K562 (cell line): ENCODE measurements around the gene PRUNE1. TPM values are rescaled to one million over a fixed set of nuclear protein-coding genes. Genes with fewer than 3 reads are reported as not detected.

ENCODE experiments used
- ARNT ChIP-seq, 2 experiments: fragments of 450-650 bp; IDR thresholded peaks; 2 replicates each; pipeline ENCODE4 v1.6.1; 2016; ENCODE audit warnings: mild to moderate bottlenecking in 1 of 2
- HCFC1 ChIP-seq: IDR thresholded peaks from 2 replicates; pipeline ENCODE4 v1.6.1; 2012; ENCODE audit warnings: low read depth, low read length, improper control_type of control experiment
- KAT2B ChIP-seq: IDR thresholded peaks from one replicate; pipeline ENCODE4 v1.6.1; 2012; ENCODE audit warnings: low read depth, mild to moderate bottlenecking, control low read depth, inconsistent platforms, low read length, moderate library complexity
- NFRKB ChIP-seq: fragments of 450-650 bp; IDR thresholded peaks from 2 replicates; pipeline ENCODE4 v1.6.1; 2016; ENCODE audit warnings: low read depth
- OTX1 ChIP-seq: fragments of 450-650 bp; formaldehyde crosslinking; IDR thresholded peaks from 2 replicates; pipeline ENCODE4 v1.4.0; 2022; ENCODE audit warnings: mild to moderate bottlenecking
- POLR3A ChIP-seq: IDR thresholded peaks from 2 replicates; pipeline ENCODE4 v1.6.1; 2011; ENCODE audit warnings: borderline replicate concordance, mild to moderate bottlenecking, moderate library complexity; ENCODE audit not compliant: insufficient read length, insufficient read depth; ENCODE audit errors: extremely low read depth
- RBM15 ChIP-seq: fragments of 200-400 bp; formaldehyde crosslinking; IDR thresholded peaks from 2 replicates; pipeline ENCODE4 v1.6.1; 2018; ENCODE audit warnings: mild to moderate bottlenecking, low read length, moderate library complexity; ENCODE audit not compliant: insufficient read depth
- RBM25 ChIP-seq: fragments of 200-400 bp; formaldehyde crosslinking; IDR thresholded peaks from 2 replicates; pipeline ENCODE4 v1.6.1; 2018; ENCODE audit warnings: low read length, low read depth, moderate library complexity; ENCODE audit not compliant: severe bottlenecking
- SIRT6 ChIP-seq: IDR thresholded peaks from one replicate; pipeline ENCODE4 v1.6.1; 2012; ENCODE audit warnings: low read depth, mild to moderate bottlenecking, control low read depth, inconsistent platforms, low read length, moderate library complexity
- SUPT5H ChIP-seq: fragments of 450-650 bp; IDR thresholded peaks from 2 replicates; pipeline ENCODE4 v1.6.1; 2016
- TAL1 ChIP-seq: fragments of 450-650 bp; IDR thresholded peaks from 2 replicates; pipeline ENCODE4 v1.6.1; 2016; ENCODE audit warnings: mild to moderate bottlenecking
- TFAM ChIP-seq: fragments of 250-450 bp; sonication (Bioruptor Pico); conservative IDR thresholded peaks from 2 replicates; pipeline ENCODE4 v1.5.0; 2021; ENCODE audit warnings: mild to moderate bottlenecking, moderate library complexity
- TSC22D4 ChIP-seq: fragments of 450-650 bp; IDR thresholded peaks from 2 replicates; pipeline ENCODE4 v1.6.1; 2016; ENCODE audit warnings: missing genetic modification characterization, missing biosample characterization, control low read depth
- ZNF121 ChIP-seq: sonication (generic); formaldehyde crosslinking; conservative IDR thresholded peaks from 2 replicates; pipeline ENCODE4 v1.8.0; 2022; ENCODE audit warnings: missing genetic modification reagents
- ZNF165 ChIP-seq: fragments of 250-450 bp; sonication (Bioruptor Pico); IDR thresholded peaks from 2 replicates; pipeline ENCODE4 v1.4.0; 2020; ENCODE audit warnings: borderline replicate concordance
- ZNF586 ChIP-seq: fragments of 450-650 bp; formaldehyde crosslinking; conservative IDR thresholded peaks from 2 replicates; pipeline ENCODE4 v1.4.0; 2020; ENCODE audit warnings: mild to moderate bottlenecking, moderate library complexity
- polyA plus RNA-seq, 8 experiments: library from polyadenylated mRNA; depleted of rRNA in 4 of 8; stranded (reverse) in 5 of 8; unstranded in 3 of 8; fragments of >200 nt; fragmentation: Nextera tagmentation in 2 of 8; fragmentation: Illumina TruSeq in 1 of 8; extraction: Ambion mirVana in 2 of 8; extraction: Trizol in 1 of 8; gene quantifications; 2 replicates each; pipeline versions ENCODE4 v1.2.1 to v1.2.3, GENCODE V29; 2011 to 2014; ENCODE audit warnings: inconsistent platforms in 1 of 8, missing spikeins in 1 of 8
- total RNA-seq, 7 experiments: library from RNA; depleted of rRNA in 6 of 7; stranded (reverse); fragments of >200 nt in 6 of 7; fragmentation: Illumina TruSeq in 2 of 7; extraction: Trizol in 2 of 7; gene quantifications; 2 replicates each; pipeline versions ENCODE4 v1.2.1 to v1.2.3, GENCODE V29; 2011 to 2021; ENCODE audit warnings: low replicate concordance in 1 of 7
- TF ChIP-seq, protein P1 (sequence below): fragments of 150-350 bp; conservative IDR thresholded peaks from 2 replicates; pipeline ENCODE4 v1.6.1; 2014; ENCODE audit warnings: low read length
- TF ChIP-seq, protein P2 (sequence below): fragments of 450-650 bp; formaldehyde crosslinking; IDR thresholded peaks from 2 replicates; pipeline ENCODE4 v1.4.0; 2020; ENCODE audit warnings: mild to moderate bottlenecking, mixed read lengths
- TF ChIP-seq, protein P3 (sequence below): fragments of 450-650 bp; IDR thresholded peaks from 2 replicates; pipeline ENCODE4 v1.6.1; 2018; ENCODE audit warnings: mild to moderate bottlenecking, low read depth; ENCODE audit not compliant: partially characterized antibody
- TF ChIP-seq, protein P4 (sequence below): fragments of 450-650 bp; IDR thresholded peaks from 2 replicates; pipeline ENCODE4 v1.6.1; 2016

PRUNE1 gene
- total and polyA plus RNA-seq, 9 of the 15 experiments (the other 6 are each of a cell fraction or from before 2014, with no cell fraction given), result 16.7 to 48.3 (median 26.2) TPM

DNA sequence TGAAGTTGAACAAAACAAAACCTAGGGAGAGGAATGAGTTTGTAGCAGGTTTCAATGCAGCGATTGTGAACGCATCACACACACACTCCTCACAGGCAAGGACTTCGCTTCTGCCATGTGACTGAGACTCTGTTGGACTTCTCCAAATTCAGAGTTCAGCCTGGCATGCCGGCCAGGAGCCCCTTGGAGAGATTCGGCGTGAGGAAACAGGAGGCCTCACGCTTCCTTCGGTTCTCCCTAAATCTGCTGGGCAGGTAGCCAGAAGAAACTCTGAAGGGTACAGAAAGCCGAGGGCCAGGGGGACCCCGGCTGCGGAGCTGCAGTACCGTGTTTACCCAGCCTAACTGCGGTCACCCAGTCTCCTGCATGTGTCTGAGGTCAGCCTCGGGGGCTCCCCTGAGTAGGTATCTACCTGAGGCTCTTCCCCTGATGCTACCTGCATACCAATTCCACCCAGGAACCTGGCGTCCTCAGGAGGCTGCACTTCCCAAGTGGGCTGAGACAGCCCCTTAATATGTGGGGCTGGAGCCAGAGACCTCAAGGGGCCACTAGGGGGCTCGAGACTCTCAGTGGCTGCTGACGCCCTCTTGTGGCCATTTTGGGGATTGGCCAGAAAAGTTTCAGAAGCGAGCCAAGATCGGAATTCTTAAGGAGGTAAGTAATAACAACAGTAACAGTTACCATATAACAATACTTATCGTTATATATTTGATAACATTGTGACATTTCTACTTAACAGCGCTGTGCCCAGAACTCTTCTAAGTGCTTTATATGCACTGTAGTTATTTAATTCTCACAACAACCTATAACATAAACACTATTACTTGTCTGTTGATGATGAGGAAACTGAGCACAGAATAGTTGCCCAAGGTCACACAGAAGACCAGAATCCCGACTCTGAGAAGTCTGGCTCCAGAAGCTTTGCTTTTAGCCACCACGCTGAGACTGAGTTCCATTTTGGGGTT is 28.9 kb upstream of the PRUNE1 start (continued):
- TF ChIP-seq, protein P1, sequence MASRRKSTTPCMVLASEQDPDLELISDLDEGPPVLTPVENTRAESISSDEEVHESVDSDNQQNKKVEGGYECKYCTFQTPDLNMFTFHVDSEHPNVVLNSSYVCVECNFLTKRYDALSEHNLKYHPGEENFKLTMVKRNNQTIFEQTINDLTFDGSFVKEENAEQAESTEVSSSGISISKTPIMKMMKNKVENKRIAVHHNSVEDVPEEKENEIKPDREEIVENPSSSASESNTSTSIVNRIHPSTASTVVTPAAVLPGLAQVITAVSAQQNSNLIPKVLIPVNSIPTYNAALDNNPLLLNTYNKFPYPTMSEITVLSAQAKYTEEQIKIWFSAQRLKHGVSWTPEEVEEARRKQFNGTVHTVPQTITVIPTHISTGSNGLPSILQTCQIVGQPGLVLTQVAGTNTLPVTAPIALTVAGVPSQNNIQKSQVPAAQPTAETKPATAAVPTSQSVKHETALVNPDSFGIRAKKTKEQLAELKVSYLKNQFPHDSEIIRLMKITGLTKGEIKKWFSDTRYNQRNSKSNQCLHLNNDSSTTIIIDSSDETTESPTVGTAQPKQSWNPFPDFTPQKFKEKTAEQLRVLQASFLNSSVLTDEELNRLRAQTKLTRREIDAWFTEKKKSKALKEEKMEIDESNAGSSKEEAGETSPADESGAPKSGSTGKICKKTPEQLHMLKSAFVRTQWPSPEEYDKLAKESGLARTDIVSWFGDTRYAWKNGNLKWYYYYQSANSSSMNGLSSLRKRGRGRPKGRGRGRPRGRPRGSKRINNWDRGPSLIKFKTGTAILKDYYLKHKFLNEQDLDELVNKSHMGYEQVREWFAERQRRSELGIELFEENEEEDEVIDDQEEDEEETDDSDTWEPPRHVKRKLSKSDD, result no peak
- TF ChIP-seq OTX1, result no peak
- no peak for TF ChIP-seq TAL1
- TF ChIP-seq KAT2B, result peak; percentile 94
- no peak for TF ChIP-seq TSC22D4 (tag)
- TF ChIP-seq ZNF121, result no peak
- no peak for TF ChIP-seq TFAM (CRISPR knock-in tag)
- TF ChIP-seq, protein P2, sequence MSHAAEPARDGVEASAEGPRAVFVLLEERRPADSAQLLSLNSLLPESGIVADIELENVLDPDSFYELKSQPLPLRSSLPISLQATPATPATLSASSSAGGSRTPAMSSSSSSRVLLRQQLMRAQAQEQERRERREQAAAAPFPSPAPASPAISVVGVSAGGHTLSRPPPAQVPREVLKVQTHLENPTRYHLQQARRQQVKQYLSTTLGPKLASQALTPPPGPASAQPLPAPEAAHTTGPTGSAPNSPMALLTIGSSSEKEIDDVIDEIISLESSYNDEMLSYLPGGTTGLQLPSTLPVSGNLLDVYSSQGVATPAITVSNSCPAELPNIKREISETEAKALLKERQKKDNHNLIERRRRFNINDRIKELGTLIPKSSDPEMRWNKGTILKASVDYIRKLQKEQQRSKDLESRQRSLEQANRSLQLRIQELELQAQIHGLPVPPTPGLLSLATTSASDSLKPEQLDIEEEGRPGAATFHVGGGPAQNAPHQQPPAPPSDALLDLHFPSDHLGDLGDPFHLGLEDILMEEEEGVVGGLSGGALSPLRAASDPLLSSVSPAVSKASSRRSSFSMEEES, result no peak
- TF ChIP-seq SUPT5H, result no peak
- TF ChIP-seq NFRKB, result no peak
- no peak for TF ChIP-seq ZNF165 (CRISPR knock-in tag)
- TF ChIP-seq, protein P3, sequence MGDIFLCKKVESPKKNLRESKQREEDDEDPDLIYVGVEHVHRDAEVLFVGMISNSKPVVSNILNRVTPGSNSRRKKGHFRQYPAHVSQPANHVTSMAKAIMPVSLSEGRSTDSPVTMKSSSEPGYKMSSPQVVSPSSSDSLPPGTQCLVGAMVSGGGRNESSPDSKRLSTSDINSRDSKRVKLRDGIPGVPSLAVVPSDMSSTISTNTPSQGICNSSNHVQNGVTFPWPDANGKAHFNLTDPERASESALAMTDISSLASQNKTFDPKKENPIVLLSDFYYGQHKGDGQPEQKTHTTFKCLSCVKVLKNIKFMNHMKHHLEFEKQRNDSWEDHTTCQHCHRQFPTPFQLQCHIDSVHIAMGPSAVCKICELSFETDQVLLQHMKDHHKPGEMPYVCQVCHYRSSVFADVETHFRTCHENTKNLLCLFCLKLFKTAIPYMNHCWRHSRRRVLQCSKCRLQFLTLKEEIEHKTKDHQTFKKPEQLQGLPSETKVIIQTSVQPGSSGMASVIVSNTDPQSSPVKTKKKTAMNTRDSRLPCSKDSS, result no peak
- TF ChIP-seq RBM15, result no peak
- TF ChIP-seq ZNF586 (CRISPR knock-in tag), result no peak
- no peak for TF ChIP-seq RBM25
- TF ChIP-seq ARNT (IDR thresholded peaks at IDR 0.05), result no peak
- peak; percentile 60 for TF ChIP-seq HCFC1
- no peak for TF ChIP-seq SIRT6
- TF ChIP-seq, protein P4, sequence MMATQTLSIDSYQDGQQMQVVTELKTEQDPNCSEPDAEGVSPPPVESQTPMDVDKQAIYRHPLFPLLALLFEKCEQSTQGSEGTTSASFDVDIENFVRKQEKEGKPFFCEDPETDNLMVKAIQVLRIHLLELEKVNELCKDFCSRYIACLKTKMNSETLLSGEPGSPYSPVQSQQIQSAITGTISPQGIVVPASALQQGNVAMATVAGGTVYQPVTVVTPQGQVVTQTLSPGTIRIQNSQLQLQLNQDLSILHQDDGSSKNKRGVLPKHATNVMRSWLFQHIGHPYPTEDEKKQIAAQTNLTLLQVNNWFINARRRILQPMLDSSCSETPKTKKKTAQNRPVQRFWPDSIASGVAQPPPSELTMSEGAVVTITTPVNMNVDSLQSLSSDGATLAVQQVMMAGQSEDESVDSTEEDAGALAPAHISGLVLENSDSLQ, result 0 out of 2 replicates have a peak, but pooled peaks have one; percentile 8
- no peak for TF ChIP-seq POLR3A
